Amniotic stem cell (primary cell): ENCODE measurements around the gene SLC35D3.
"Not testable (repeated sequence)": the region's sequence is repeated elsewhere in the genome, so short reads cannot be mapped to it uniquely, and the experiment has no call there.

Experiments used
- DNase-seq: peaks from one replicate; lab custom pipeline; 2025; lab: John Stamatoyannopoulos, UW

SLC35D3 gene

DNA sequence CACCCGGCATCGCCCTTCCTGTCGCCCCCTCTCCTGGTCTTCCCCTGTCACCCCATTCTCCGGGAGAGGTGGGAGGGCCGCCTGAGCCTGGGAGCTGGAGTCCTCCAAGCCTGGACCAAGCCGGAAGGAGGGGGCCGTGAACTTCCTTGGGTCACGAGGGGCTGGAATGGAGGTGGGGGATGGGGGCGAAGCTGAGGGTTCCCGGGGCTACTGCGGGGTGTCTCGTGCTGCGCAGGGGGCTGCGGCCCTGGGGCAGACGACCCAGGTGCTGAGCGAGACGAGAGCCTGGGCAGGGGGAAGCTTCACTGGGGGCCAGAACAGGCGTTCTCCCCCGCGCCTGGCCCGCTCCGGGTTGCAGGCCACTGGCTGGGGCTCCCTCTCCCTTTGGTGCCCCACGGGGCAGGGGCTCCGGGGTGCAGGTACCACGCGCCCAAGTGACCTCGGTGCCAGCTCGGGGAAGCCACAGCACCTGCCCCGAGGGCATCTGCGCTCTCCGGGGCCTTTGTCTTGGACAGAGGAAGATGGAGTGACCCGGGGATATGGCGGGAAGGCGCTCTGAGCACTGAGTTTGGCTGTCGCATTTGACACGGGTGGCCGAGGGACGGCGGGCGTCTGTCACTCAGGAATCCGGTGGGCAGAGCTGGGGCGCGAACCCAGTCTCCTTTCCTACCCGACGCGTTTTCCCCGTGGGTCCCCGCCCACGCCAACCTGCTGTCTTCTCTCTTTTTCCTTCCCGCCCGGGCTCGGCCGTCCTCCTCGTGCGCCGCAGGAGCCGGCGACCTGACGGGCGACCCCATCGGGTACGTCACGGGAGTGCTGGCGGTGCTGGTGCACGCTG is 1.2 kb downstream of the SLC35D3 start:
- DNase-seq, result no peak

- DNase-seq, result no peak
Observed at GRCh38 chr6:136923954-136924673, 2.0 kb downstream of the SLC35D3 start.

DNA sequence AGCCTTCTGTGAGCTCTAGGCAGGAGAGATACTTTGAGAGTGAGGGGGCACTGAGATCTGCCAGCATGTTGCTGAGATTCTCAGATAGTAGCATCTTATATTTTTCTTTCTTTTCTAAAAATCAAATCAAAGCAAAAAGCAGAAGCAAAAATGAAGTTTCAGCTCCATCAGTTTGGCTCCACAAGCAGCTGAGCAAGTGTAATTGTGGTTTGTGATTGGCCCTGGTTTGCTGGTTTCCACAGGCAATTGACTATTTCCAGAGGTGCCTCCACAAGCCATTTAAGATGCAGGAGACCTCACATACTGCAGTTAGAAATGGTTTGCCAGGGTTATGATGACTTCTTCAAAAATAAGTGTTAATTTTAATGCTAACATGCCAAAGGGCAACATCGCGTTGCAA is 4.3 kb downstream of the SLC35D3 start:
- DNase-seq, result no peak

DNA sequence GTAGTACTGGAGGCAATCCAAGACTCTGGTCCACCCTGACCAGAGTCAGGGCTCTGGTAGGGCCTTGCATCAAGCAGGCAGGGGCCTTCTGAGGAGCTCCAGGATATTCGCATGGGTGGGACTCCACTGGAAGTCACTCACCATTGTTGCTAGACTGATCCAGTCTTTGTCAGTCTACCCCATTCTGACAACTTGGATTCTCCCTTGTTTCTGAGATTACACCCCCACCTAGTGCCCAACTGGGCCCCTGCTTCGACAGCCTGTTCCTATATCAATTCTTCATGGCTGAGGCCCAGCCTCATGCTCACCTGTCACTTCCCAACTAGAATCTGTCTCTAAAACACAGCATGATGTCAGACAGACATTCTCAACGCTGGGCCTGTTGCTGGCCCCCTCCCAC is 5.2 kb downstream of the SLC35D3 start:
- DNase-seq, result no peak

- no peak for DNase-seq
Observed at GRCh38 chr6:136930528-136930927, 8.4 kb downstream of the SLC35D3 start.

- DNase-seq, result no peak
Observed at GRCh38 chr6:136932599-136932998, 10.5 kb downstream of the SLC35D3 start.

DNA sequence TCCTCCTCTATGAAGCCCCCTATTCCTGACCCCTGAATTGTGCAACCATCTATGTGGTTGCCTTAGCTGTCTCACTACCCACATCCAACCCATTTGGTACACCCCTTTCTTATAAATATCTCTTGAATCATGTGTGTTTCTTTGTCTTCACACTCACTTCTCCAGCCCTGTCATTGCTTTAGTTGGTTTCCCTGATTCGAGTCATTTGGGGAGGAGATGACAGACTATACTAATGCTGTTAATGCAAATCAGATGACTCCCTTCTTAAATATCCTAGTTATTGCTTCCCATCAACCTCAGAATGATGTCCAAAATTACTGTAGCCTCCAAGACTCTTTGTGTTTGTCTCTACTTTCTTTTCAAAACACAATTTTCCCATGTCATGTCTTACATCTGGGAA is 23.0 kb downstream of the SLC35D3 start:
- DNase-seq, result no peak

- DNase-seq, result no peak
Observed at GRCh38 chr6:136945711-136946121, 23.6 kb downstream of the SLC35D3 start.

GRCh38 chr6:136947037-136947436 is 24.9 kb downstream of the SLC35D3 start:
- no peak for DNase-seq

DNA sequence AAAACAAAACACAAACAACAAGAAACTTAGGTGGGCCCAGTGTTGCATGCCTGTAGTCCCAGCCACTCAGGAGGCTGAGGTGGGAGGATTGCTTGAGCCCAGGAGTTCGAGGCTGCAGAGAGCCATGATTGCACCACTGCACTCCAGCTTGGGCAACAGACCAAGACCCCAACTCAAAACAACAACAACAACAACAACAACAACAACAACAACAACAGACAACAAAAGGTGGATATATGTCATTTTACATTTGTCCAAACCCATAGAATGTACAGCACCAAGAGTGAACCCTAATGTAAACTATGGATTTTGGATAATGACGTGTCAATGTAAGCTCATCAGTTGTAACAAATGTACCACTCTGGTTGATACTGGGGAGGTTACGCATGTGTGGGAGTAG is 27.9 kb downstream of the SLC35D3 start:
- not testable (repeated sequence) for DNase-seq

- DNase-seq, result no peak
Observed at GRCh38 chr6:136950436-136951126, 28.5 kb downstream of the SLC35D3 start.

DNA sequence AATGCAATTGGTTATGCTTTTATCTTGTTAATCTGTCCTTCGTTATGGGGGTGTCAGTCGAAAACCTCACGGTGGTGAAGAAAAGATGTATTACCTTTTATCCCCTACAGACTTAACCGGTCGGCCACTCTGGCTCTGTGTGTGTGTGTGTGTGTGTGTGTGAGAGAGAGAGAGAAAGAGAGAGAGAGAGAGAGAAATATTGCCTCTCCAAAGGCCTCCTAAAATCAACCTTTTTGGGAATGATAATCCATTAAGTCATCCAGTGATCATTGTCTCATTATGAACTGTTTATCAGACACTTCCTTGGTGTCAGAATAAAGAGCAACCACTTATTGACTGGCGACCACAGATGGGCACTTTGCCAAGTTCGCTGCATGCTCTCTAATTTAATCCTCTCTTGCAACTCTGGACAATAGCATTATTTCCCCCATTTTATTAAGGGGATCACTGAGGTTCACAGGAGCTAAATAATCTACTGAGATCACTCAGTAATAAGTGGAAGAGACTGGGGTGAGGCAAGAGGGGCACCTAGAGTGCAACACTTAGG is 30.7 kb downstream of the SLC35D3 start:
- DNase-seq, result no peak

DNA sequence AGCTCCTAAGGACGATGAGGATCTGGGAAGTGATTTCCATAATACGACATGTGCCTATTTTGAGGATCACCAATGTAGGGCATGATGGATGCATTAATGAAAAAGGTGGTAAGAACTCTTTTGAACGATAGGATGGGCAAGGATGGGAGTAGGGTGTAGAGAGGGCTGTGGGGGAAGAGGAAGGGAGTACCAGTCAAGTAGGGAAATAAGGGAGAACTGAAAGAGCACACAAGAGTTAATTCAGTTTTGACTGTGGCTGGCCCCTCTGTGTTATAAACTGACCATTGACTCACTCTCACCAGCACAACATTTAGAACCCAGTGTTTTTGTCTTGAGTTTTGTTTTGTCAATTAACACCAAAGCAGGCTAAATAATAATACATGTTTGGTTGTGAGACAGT is 33.0 kb downstream of the SLC35D3 start:
- no peak for DNase-seq

DNA sequence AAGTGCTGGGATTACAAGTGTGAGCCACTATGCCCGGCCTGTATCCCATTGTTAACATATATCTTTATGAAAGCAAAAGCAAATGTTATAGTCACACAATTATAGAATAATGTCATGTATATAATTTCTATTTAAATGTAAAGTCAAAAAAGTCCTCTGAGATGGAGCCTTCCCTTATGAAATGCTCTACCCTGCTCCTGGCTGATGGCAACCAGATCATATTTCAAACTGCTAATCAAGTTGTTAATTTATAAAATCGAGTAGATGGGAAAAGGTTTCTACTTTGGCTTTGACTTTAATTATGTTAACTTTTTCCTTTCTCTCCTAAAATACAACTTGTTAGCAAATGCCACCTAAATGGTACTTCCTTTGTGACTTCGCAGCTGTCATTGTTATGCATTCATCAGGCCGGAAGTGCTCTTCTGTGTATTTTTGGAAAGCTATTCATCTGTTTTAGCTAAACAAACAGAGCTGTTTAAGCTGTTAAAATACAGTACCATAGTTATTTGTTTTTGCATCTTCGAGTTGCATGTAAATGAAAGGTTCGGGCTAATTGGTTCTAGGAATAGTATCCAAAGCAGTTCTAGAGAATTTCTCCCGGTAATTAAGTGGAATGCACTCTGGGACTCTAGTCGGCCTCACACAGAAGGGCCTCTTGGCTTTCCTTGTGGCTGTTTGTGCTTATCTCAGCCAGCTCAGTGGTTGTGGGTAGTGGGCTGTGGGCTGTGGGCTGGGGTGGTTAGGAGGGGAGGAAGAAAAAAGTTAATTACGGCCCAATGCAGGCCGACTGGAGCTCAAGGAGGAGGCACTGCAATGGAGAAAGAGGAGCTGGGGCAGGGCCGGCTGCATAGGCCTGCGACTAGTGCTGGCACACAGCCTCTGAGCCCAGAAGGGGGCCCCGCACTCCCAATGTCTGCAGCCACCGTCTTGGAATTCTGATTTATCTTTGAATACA is 34.8 kb downstream of the SLC35D3 start:
- DNase-seq, result no peak

- DNase-seq, result no peak
Observed at GRCh38 chr6:136958168-136958567, 36.1 kb downstream of the SLC35D3 start.

DNA sequence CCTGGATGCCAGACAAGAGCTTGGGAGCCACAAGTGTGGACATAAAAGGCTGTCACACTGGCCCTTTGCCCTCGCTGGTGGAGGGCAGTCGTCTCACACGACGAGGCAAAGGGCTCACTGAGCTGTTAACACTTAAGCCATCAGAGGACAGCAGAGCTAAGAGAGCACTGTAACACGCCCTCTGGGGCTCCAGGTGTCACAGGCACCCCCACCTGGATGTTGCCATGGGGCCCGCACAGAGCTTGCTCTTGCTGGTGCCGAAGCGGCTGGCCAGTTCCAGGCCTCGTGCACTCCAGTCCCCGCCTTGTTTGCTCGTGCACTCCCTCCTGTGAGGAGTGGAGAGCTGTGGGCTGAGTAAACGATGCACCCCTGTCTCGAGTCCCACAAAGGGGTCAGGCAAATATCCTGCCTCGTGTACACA is 37.4 kb downstream of the SLC35D3 start:
- no peak for DNase-seq

DNA sequence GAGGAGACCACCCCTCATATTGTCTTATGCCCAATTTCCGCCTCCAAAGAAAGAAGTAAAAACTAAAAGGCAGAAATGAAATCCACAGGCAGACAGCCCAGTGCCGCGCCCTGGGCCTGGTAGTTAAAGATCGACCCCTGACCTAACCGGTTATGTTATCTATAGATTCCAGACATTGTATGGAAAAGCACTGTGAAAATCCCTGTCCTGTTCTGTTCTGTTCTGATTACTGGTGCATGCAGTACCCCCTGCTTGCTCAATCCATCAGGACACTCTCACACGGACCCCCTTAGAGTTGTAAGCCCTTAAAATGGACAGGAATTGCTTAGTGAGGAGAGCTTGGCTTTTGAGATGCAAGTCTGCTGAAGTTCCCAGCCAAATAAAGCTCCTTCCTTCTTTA is 37.8 kb downstream of the SLC35D3 start:
- not testable (repeated sequence) for DNase-seq

DNA sequence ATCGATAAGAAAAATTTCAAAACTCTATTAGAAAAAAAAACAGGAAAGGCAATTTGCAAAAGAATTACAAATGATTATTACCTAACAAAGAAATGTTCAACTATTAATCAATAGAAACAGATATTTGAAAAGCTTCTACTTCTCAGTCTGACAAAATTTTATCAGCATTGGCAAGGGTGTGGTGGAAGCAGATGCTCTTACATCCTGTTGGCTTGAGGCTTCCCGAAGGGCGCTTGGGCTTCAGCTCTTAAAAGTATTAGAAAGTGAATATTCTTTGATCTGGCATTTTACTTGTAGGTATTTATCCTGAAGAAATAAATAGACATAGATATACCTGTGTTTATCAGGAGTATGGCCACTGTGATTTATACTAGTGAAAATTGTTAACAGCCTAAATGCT is 38.7 kb downstream of the SLC35D3 start:
- DNase-seq, result no peak

- no peak for DNase-seq
Observed at GRCh38 chr6:136961848-136962247, 39.7 kb downstream of the SLC35D3 start.

DNA sequence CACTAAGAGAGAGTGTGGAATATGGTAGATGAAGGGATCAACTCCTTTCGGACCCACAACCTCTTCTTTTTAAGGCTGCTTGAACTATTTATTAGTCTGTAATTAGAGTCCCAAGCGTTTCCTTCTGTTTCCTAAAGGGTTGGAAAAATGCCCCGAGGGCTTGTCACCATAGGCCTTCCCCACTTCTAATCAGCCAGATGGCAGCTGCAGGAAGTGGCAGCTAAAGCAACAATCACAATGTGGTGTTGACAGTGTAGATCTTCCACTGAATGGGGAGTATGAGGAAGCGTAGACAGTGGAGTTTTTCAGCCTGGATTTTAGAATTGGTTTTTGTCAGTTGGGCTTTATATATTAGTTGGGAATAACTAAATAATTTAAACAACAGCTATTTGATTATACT is 40.6 kb downstream of the SLC35D3 start:
- DNase-seq, result no peak

DNA sequence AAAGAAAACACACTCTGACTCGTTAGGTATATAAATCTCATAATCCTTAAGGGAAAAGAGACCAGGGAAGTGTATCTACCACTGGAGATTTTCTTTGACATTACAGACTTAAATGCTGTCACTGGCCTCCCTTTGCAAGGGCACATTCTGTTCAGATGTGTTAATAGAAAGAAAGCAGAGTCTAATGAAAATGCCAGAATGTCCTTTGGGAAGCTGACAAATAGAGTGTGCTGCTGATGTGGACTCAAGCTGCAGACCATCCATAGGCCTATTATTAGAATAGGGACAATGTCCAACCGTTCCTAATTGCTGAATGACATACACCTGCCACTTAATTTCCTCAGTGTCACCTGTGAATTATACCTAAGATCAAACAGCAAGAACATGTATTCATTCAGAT is 41.2 kb downstream of the SLC35D3 start:
- no peak for DNase-seq
